NCI-H2196 (cell line): Measurements from ENCODE around the gene FRYL.

Experiments used
- DNase-seq: peaks from one replicate; lab custom pipeline; 2025; ENCODE audit not compliant: unreplicated experiment; lab: John Stamatoyannopoulos, UW

Gene FRYL

GRCh38 chr4:48495941-48496340 is 284.1 kb downstream of the FRYL start:
- no peak for DNase-seq

GRCh38 chr4:48493452-48494100 is 286.5 kb downstream of the FRYL start:
- DNase-seq: no peak

GRCh38 chr4:48491514-48492176 is 288.4 kb downstream of the FRYL start:
- no peak for DNase-seq

GRCh38 chr4:48490680-48491513 is 289.2 kb downstream of the FRYL start:
- no peak for DNase-seq

- DNase-seq: no peak
Observed at GRCh38 chr4:48490012-48490679, 289.9 kb downstream of the FRYL start, which contains the start of gene ZAR1. ZAR1 (plus strand) TSS chr4:48490252; CDS start chr4:48490292, 40 bp downstream.

- DNase-seq: no peak
Observed at GRCh38 chr4:48489683-48490011, 290.4 kb downstream of the FRYL start.

- DNase-seq: no peak
Observed at GRCh38 chr4:48484494-48485168, 295.4 kb downstream of the FRYL start.

- DNase-seq: no peak
Observed at GRCh38 chr4:48483777-48484493, 296.1 kb downstream of the FRYL start.

GRCh38 chr4:48483006-48483776 is 296.9 kb downstream of the FRYL start, which contains the start of gene SLC10A4:
SLC10A4 (plus strand) TSS chr4:48483343; CDS start chr4:48483562, 219 bp downstream.
- DNase-seq: no peak

- DNase-seq: no peak
Observed at GRCh38 chr4:48481581-48481980, 298.5 kb downstream of the FRYL start.

- no peak for DNase-seq
Observed at GRCh38 chr4:48478273-48478672, 301.8 kb downstream of the FRYL start.

GRCh38 chr4:48475770-48476169 is 304.3 kb downstream of the FRYL start:
- DNase-seq: no peak

GRCh38 chr4:48472794-48473193 is 307.3 kb downstream of the FRYL start:
- DNase-seq: no peak

- DNase-seq: no peak
Observed at GRCh38 chr4:48470570-48470969, 309.5 kb downstream of the FRYL start.

- DNase-seq: no peak
Observed at GRCh38 chr4:48470137-48470536, 309.9 kb downstream of the FRYL start.

- no peak for DNase-seq
Observed at GRCh38 chr4:48467891-48468290, 312.2 kb downstream of the FRYL start.

GRCh38 chr4:48467442-48467841 is 312.6 kb downstream of the FRYL start:
- no peak for DNase-seq

- no peak for DNase-seq
Observed at GRCh38 chr4:48462363-48462762, 317.7 kb downstream of the FRYL start.

- DNase-seq: no peak
Observed at GRCh38 chr4:48461000-48461399, 319.1 kb downstream of the FRYL start.
